NT2/D1 (cell line): ENCODE data around the gene UBE2J1.

Experiments
- YY1 ChIP-seq: IDR thresholded peaks from 2 replicates; pipeline ENCODE4 v1.6.1; 2011; ENCODE audit not compliant: insufficient read length, insufficient read depth
- ZNF274 ChIP-seq: IDR thresholded peaks from 2 replicates; pipeline ENCODE4 v1.6.1; 2011; ENCODE audit warnings: mild to moderate bottlenecking, low read depth, low read length

GRCh38 chr6:89335164-89335563, 17.4 kb downstream of the UBE2J1 start:
- TF ChIP-seq ZNF274: no peak
- TF ChIP-seq YY1: no peak
